Neural progenitor cell (in vitro differentiated cells): ENCODE results near the gene COL5A3.

Experiments used
- EZH2 ChIP-seq: fragments of 200-600 bp; sonication (generic); IDR thresholded peaks from 2 replicates; pipeline ENCODE4 v1.6.1; 2017; ENCODE audit warnings: antibody characterized with exemption, mild to moderate bottlenecking, moderate library complexity
- EZH2phosphoT487 ChIP-seq: fragments of 200-600 bp; sonication (generic); IDR thresholded peaks from 2 replicates; pipeline ENCODE4 v1.6.1; 2017; ENCODE audit warnings: antibody characterized with exemption
- TF ChIP-seq, protein P1 (sequence below): fragments of 200-600 bp; sonication (generic); IDR thresholded peaks from 2 replicates; pipeline ENCODE4 v1.5.1; 2017; ENCODE audit warnings: antibody characterized with exemption, mild to moderate bottlenecking

GRCh38 chr19:10009714-10010224, 535 bp downstream of the COL5A3 start:
- TF ChIP-seq, protein P1, sequence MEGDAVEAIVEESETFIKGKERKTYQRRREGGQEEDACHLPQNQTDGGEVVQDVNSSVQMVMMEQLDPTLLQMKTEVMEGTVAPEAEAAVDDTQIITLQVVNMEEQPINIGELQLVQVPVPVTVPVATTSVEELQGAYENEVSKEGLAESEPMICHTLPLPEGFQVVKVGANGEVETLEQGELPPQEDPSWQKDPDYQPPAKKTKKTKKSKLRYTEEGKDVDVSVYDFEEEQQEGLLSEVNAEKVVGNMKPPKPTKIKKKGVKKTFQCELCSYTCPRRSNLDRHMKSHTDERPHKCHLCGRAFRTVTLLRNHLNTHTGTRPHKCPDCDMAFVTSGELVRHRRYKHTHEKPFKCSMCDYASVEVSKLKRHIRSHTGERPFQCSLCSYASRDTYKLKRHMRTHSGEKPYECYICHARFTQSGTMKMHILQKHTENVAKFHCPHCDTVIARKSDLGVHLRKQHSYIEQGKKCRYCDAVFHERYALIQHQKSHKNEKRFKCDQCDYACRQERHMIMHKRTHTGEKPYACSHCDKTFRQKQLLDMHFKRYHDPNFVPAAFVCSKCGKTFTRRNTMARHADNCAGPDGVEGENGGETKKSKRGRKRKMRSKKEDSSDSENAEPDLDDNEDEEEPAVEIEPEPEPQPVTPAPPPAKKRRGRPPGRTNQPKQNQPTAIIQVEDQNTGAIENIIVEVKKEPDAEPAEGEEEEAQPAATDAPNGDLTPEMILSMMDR: no peak
- TF ChIP-seq EZH2: no peak
- TF ChIP-seq EZH2phosphoT487: peak; percentile 63
